ENCODE results near the gene STPG4.

Gene STPG4

GRCh38 chr2:47069628-47070154 is 85.4 kb downstream of the STPG4 start:
- no peak for DNase-seq

- no peak for DNase-seq
Measured at GRCh38 chr2:47068981-47069627, 86.0 kb downstream of the STPG4 start.

- no peak for DNase-seq
Measured at GRCh38 chr2:47067788-47068407, 87.2 kb downstream of the STPG4 start.

GRCh38 chr2:47065771-47066380 is 89.2 kb downstream of the STPG4 start:
- DNase-seq, result no peak

- DNase-seq, result no peak
Measured at GRCh38 chr2:47065343-47065742, 89.8 kb downstream of the STPG4 start.

- no peak for DNase-seq
Measured at GRCh38 chr2:47064106-47064505, 91.0 kb downstream of the STPG4 start.

- no peak for DNase-seq
Measured at GRCh38 chr2:47063538-47063930, 91.6 kb downstream of the STPG4 start.

- DNase-seq, result no peak
Measured at GRCh38 chr2:47062681-47063537, 92.2 kb downstream of the STPG4 start.

GRCh38 chr2:47061944-47062678 is 93.0 kb downstream of the STPG4 start:
- no peak for DNase-seq

- DNase-seq, result no peak
Measured at GRCh38 chr2:47060652-47061170, 94.4 kb downstream of the STPG4 start.

GRCh38 chr2:47058003-47058931 is 96.8 kb downstream of the STPG4 start:
- DNase-seq, result no peak

GRCh38 chr2:47057687-47058002 is 97.5 kb downstream of the STPG4 start:
- DNase-seq, result no peak

- DNase-seq, result no peak
Measured at GRCh38 chr2:47056868-47057686, 98.0 kb downstream of the STPG4 start.

GRCh38 chr2:47056374-47056773 is 98.7 kb downstream of the STPG4 start:
- no peak for DNase-seq

- DNase-seq, result no peak
Measured at GRCh38 chr2:47054868-47055267, 100.2 kb downstream of the STPG4 start.

- no peak for DNase-seq
Measured at GRCh38 chr2:47054036-47054555, 101.0 kb downstream of the STPG4 start.

- no peak for DNase-seq
Measured at GRCh38 chr2:47052847-47053246, 102.3 kb downstream of the STPG4 start.

- no peak for DNase-seq
Measured at GRCh38 chr2:47051562-47051961, 103.5 kb downstream of the STPG4 start.

- no peak for DNase-seq
Measured at GRCh38 chr2:47050762-47051161, 104.3 kb downstream of the STPG4 start.

Measured in NK-92 treated with Interleukin-12 subunit alpha and Interleukin-12 subunit beta, amount 100 ng/mL, for 24 hours (cell line).